GM23338 (cell line): ENCODE data around the gene ZIC2. TPM values are rescaled to one million over a fixed set of nuclear protein-coding genes. Genes with fewer than 3 reads are reported as not detected.

Experiments
- ATAC-seq: fragments of 200-7000 bp; cut with Tn5 transposase; 3 replicates; pipeline ENCODE4 v1.9.1; 2020
- DNase-seq: peaks from one replicate; pipeline ENCODE4 v3.0.0-alpha.2; 2015; ENCODE audit warnings: low spot score
- H2AFZ ChIP-seq: fragments of 200-600 bp; sonication (generic); 2 replicates; pipeline ENCODE4 v1.8.0; 2016; ENCODE audit warnings: antibody characterized with exemption, mild to moderate bottlenecking, moderate library complexity
- H3F3A ChIP-seq: fragments of 200-600 bp; sonication (generic); replicated peaks from 2 replicates; pipeline ENCODE4 v1.8.0; 2017; ENCODE audit warnings: antibody characterized with exemption, mixed run types, low read depth
- H3K27ac ChIP-seq: fragments of 200-600 bp; sonication (generic); 2 replicates; pipeline ENCODE4 v1.6.1; 2016; ENCODE audit warnings: low read depth
- H3K27me3 ChIP-seq: fragments of 200-600 bp; sonication (generic); 2 replicates; pipeline ENCODE4 v1.8.0; 2016; ENCODE audit warnings: mild to moderate bottlenecking, mixed run types, moderate library complexity; ENCODE audit not compliant: insufficient read depth
- H3K36me3 ChIP-seq: fragments of 200-600 bp; sonication (generic); 2 replicates; pipeline ENCODE4 v1.8.0; 2016; ENCODE audit warnings: mild to moderate bottlenecking; ENCODE audit not compliant: insufficient read depth
- H3K4me1 ChIP-seq: fragments of 200-600 bp; sonication (generic); 2 replicates; pipeline ENCODE4 v1.8.0; 2016; ENCODE audit warnings: mild to moderate bottlenecking, moderate library complexity; ENCODE audit not compliant: insufficient read depth
- H3K4me2 ChIP-seq: fragments of 200-600 bp; sonication (generic); 2 replicates; pipeline ENCODE4 v1.7.1; 2017; ENCODE audit warnings: mixed run types
- H3K4me3 ChIP-seq: fragments of 200-600 bp; sonication (generic); 2 replicates; pipeline ENCODE4 v1.6.1; 2016; ENCODE audit warnings: mixed run types
- H3K79me2 ChIP-seq: fragments of 200-600 bp; sonication (generic); replicated peaks from 2 replicates; pipeline ENCODE4 v1.8.0; 2017; ENCODE audit warnings: mild to moderate bottlenecking; ENCODE audit not compliant: insufficient read depth
- H3K9me2 ChIP-seq: fragments of 200-600 bp; sonication (generic); 2 replicates; pipeline ENCODE4 v1.8.0; 2017; ENCODE audit not compliant: insufficient read depth
- H4K20me1 ChIP-seq: fragments of 200-600 bp; sonication (generic); replicated peaks from 2 replicates; pipeline ENCODE4 v1.8.0; 2017; ENCODE audit warnings: mild to moderate bottlenecking; ENCODE audit not compliant: insufficient read depth
- H3K27ac Mint-ChIP-seq: 2 replicates; pipeline ENCODE4 v1.8.0; 2020; ENCODE audit warnings: inconsistent platforms, mild to moderate bottlenecking, moderate library complexity, mixed read lengths
- H3K27me3 Mint-ChIP-seq: 3 replicates; pipeline ENCODE4 v1.8.0; 2022; ENCODE audit warnings: low read depth, mild to moderate bottlenecking, moderate library complexity, mixed read lengths, inconsistent platforms; ENCODE audit not compliant: insufficient read depth, poor library complexity
- H3K36me3 Mint-ChIP-seq: 3 replicates; pipeline ENCODE4 v1.8.0; 2021; ENCODE audit warnings: low read depth, mild to moderate bottlenecking, inconsistent platforms, moderate library complexity, mixed read lengths
- H3K4me1 Mint-ChIP-seq: 3 replicates; pipeline ENCODE4 v1.8.0; 2020; ENCODE audit warnings: mild to moderate bottlenecking, inconsistent platforms, mixed read lengths
- H3K4me3 Mint-ChIP-seq: 3 replicates; pipeline ENCODE4 v1.8.0; 2021; ENCODE audit warnings: moderate library complexity, mild to moderate bottlenecking, inconsistent platforms, mixed read lengths
- H3K9me3 Mint-ChIP-seq: 3 replicates; pipeline ENCODE4 v1.8.0; 2020; ENCODE audit warnings: moderate library complexity, mild to moderate bottlenecking, inconsistent platforms, mixed read lengths
- CREB1 ChIP-seq: fragments of 250-450 bp; sonication (Bioruptor Pico); IDR thresholded peaks from 2 replicates; pipeline ENCODE4 v1.5.0; 2020; ENCODE audit warnings: low read depth, mild to moderate bottlenecking, moderate library complexity
- CTCF ChIP-seq, 2 experiments: fragments of 200-600 bp in 1 of 2; sonication (generic) in 1 of 2; conservative IDR thresholded peaks; 2 replicates each; pipeline versions ENCODE4 v1.5.1 to v1.6.1; 2016 to 2017; ENCODE audit warnings: antibody characterized with exemption in 2 of 2, low read depth in 2 of 2, mild to moderate bottlenecking in 2 of 2, moderate library complexity in 1 of 2
- EZH2 ChIP-seq: fragments of 200-600 bp; sonication (generic); IDR thresholded peaks from one replicate; pipeline ENCODE4 v1.8.0; 2017; ENCODE audit warnings: antibody characterized with exemption, mild to moderate bottlenecking, low read depth; ENCODE audit not compliant: unreplicated experiment
- EZH2phosphoT487 ChIP-seq: fragments of 200-600 bp; sonication (generic); IDR thresholded peaks from one replicate; pipeline ENCODE4 v1.8.1; 2018; ENCODE audit warnings: antibody characterized with exemption; ENCODE audit not compliant: unreplicated experiment
- JUNB ChIP-seq: IDR thresholded peaks from one replicate; pipeline ENCODE4 v1.6.1; 2016; ENCODE audit warnings: antibody characterized with exemption; ENCODE audit not compliant: unreplicated experiment
- NANOG ChIP-seq: IDR thresholded peaks from 2 replicates; pipeline ENCODE4 v1.6.1; 2016; ENCODE audit warnings: antibody characterized with exemption, borderline replicate concordance
- POLR2AphosphoS5 ChIP-seq: IDR thresholded peaks from 2 replicates; pipeline ENCODE4 v1.6.1; 2016; ENCODE audit warnings: antibody characterized with exemption, low read depth
- REST ChIP-seq: IDR thresholded peaks from one replicate; pipeline ENCODE4 v1.6.1; 2018; ENCODE audit warnings: antibody characterized with exemption; ENCODE audit not compliant: unreplicated experiment
- STAT1 ChIP-seq: IDR thresholded peaks from one replicate; pipeline ENCODE4 v1.6.1; 2016; ENCODE audit warnings: antibody characterized with exemption; ENCODE audit not compliant: unreplicated experiment
- ZNF114 ChIP-seq: fragments of 250-450 bp; sonication (Bioruptor Pico); IDR thresholded peaks from 2 replicates; pipeline ENCODE4 v1.5.0; 2020; ENCODE audit warnings: mild to moderate bottlenecking, moderate library complexity
- ZNF331 ChIP-seq: fragments of 250-450 bp; sonication (Bioruptor Pico); IDR thresholded peaks from 2 replicates; pipeline ENCODE4 v1.5.0; 2020; ENCODE audit warnings: low read depth, mild to moderate bottlenecking, moderate library complexity
- ZNF462 ChIP-seq: fragments of 250-450 bp; sonication (Bioruptor Pico); IDR thresholded peaks from 2 replicates; pipeline ENCODE4 v1.5.0; 2020; ENCODE audit warnings: mild to moderate bottlenecking, moderate library complexity
- polyA plus RNA-seq: library from polyadenylated mRNA; unstranded; fragments of >200 nt; fragmentation: Nextera tagmentation; extraction: Ambion mirVana; gene quantifications from 2 replicates; pipeline ENCODE4 v1.2.1, GENCODE V29; 2016
- total RNA-seq: library from RNA; depleted of rRNA; stranded (reverse); fragments of >200 nt; shearing (Covaris generic); gene quantifications from 2 replicates; pipeline ENCODE4 v1.2.3, GENCODE V29; 2014
- TF ChIP-seq, protein P1 (sequence below): IDR thresholded peaks from 2 replicates; pipeline ENCODE4 v1.6.1; 2016; ENCODE audit warnings: antibody characterized with exemption

Gene ZIC2
- total and polyA plus RNA-seq, 2 experiments from 2014 or later: 63.2 to 87.9 TPM

DNA sequence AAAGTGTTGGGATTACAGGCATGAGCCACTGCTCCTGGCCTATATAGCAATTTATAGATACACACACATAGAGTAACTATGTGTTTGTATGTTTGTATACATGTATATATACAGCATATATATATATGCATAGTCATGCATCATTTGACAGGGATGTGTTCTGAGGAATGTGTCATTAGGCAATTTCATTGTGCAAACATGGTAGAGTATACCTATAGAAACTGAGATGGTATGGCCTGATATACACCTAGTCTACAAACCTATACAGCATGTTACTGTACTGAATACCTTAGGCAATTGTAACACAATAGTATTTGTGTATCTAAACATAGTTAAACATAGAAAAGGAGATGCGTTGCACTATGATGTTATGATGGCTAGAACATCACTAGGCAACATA is 54.4 kb downstream of the ZIC2 start:
- TF ChIP-seq CTCF (conservative IDR thresholded peaks at IDR 0.05; ENCODE audit: low read depth in 2 of 2) (no peak), ZNF462 (CRISPR knock-in tag) (no peak), ZNF114 (CRISPR knock-in tag) (no peak), REST (no peak), EZH2 (no peak), POLR2AphosphoS5 (no peak), STAT1 (no peak), JUNB (no peak), CREB1 (CRISPR knock-in tag) (no peak), ZNF331 (CRISPR knock-in tag) (no peak), NANOG (no peak), EZH2phosphoT487 (no peak)
- TF ChIP-seq, protein P1, sequence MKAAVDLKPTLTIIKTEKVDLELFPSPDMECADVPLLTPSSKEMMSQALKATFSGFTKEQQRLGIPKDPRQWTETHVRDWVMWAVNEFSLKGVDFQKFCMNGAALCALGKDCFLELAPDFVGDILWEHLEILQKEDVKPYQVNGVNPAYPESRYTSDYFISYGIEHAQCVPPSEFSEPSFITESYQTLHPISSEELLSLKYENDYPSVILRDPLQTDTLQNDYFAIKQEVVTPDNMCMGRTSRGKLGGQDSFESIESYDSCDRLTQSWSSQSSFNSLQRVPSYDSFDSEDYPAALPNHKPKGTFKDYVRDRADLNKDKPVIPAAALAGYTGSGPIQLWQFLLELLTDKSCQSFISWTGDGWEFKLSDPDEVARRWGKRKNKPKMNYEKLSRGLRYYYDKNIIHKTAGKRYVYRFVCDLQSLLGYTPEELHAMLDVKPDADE: no peak
- Histone ChIP-seq H3K79me2 (no peaks in the 10 kb centered on the region), H4K20me1 (no peaks in the 10 kb centered on the region), H3K27me3 (no peaks in the 10 kb centered on the region), H2AFZ (no peak overlapping the region), H3K9me2 (no peaks in the 10 kb centered on the region), H3K4me1 (peaks cover 4% of the 10 kb centered on the region; the same call in 1 of the 2 replicates), H3K4me2 (no peak overlapping the region), H3F3A (no peaks in the 10 kb centered on the region), H3K4me3 (no peak overlapping the region), H3K27ac (no peak overlapping the region), H3K36me3 (no peaks in the 10 kb centered on the region)
- peaks cover 6% of the 10 kb centered on the region for H3K27me3 Mint-ChIP-seq
- no peak overlapping the region for H3K27ac Mint-ChIP-seq
- DNase-seq: no peak
- peaks cover 11% of the 10 kb centered on the region for H3K4me1 Mint-ChIP-seq
- no peaks in the 10 kb centered on the region for H3K9me3 Mint-ChIP-seq
- H3K36me3 Mint-ChIP-seq: no peaks in the 10 kb centered on the region
- no peak for ATAC-seq
- H3K4me3 Mint-ChIP-seq: no peak overlapping the region
